SK-N-MC (cell line): ENCODE measurements around the gene GSK3A.

Experiments used
- DNase-seq: peaks from one replicate; pipeline ENCODE4 v3.0.0-alpha.2; 2011; ENCODE audit warnings: low read depth, low spot score
- H3K27ac ChIP-seq: fragments of 200-600 bp; sonication (generic); 2 replicates; pipeline ENCODE4 v1.5.1; 2016; ENCODE audit warnings: mixed run types
- H3K36me3 ChIP-seq: fragments of 200-600 bp; sonication (generic); 2 replicates; pipeline ENCODE4 v1.6.1; 2017; ENCODE audit warnings: antibody characterized with exemption, low read length, mixed read lengths; ENCODE audit not compliant: insufficient read depth
- H3K4me3 ChIP-seq: fragments of 200-600 bp; sonication (generic); 2 replicates; pipeline ENCODE4 v1.5.1; 2016
- H3K9ac ChIP-seq: fragments of 200-600 bp; sonication (generic); 2 replicates; pipeline ENCODE4 v1.8.0; 2017; ENCODE audit warnings: mixed run types, mixed read lengths; ENCODE audit not compliant: insufficient read length
- H3K9me3 ChIP-seq: fragments of 200-600 bp; sonication (generic); 2 replicates; pipeline ENCODE4 v1.6.1; 2017; ENCODE audit warnings: low read depth, mild to moderate bottlenecking, antibody characterized with exemption, low read length, moderate library complexity, mixed read lengths
- EZH2 ChIP-seq: fragments of 200-600 bp; sonication (generic); IDR thresholded peaks from one replicate; pipeline ENCODE4 v1.6.1; 2017; ENCODE audit warnings: antibody characterized with exemption
- FOXP2 ChIP-seq: optimal IDR thresholded peaks from 2 replicates; pipeline ENCODE3; 2011; ENCODE audit warnings: mild to moderate bottlenecking, moderate library complexity; ENCODE audit not compliant: insufficient read depth; ENCODE audit errors: extremely low read length, control extremely low read depth
- POLR2AphosphoS5 ChIP-seq: IDR thresholded peaks from 2 replicates; pipeline ENCODE4 v1.6.1; 2012; ENCODE audit warnings: mild to moderate bottlenecking, low read depth, low read length, borderline replicate concordance

GSK3A gene

DNA sequence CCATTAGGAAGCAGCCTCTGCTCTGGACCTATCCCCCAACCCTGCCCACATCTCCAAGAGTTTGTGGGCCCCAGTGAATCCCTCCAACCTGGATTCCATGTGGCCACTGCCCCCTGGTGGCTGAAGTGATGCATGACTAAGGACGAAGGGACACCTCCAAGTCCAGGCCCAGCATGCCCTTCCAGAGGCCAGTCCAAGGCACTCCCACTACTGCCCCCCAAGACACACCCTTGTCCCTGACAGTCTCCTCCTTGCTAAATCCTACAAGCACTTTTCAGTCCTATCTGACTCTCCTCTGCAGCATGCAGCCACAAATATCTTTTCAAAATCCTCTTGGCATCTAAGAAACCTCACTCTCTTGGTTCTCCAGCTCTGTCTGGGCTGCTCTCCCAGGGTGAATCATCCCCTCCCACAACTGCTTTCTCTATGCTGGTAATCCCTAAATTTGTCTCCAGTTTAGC is 58.0 kb downstream of the GSK3A start:
- no peak for DNase-seq
- Histone ChIP-seq H3K4me3 (no peak overlapping the region), H3K9me3 (no peaks in the 10 kb centered on the region), H3K9ac (no peak overlapping the region), H3K36me3 (no peaks in the 10 kb centered on the region), H3K27ac (no peak overlapping the region)
- TF ChIP-seq FOXP2 (no peak), POLR2AphosphoS5 (no peak), EZH2 (no peak)
